ENCODE data around the gene YY1AP1.
A peak's percentile ranks its signal among the peaks of the same experiment; 100 is the strongest.
"Not testable (repeated sequence)": the region's sequence is repeated elsewhere in the genome, so short reads cannot be mapped to it uniquely, and the experiment has no call there.

The YY1AP1 gene

GRCh38 chr1:155715777-155716176 is 27.2 kb upstream of the YY1AP1 start:
- no peak for TF ChIP-seq MAX (IDR thresholded peaks at IDR 0.05; ENCODE audit: low read depth, low read length)
- TF ChIP-seq POLR2A (IDR thresholded peaks at IDR 0.05; ENCODE audit: extremely low read depth, insufficient read length), result no peak
- TF ChIP-seq MYC (IDR thresholded peaks at IDR 0.05; ENCODE audit: low read depth, low read length), result no peak
- TF ChIP-seq, protein P1, sequence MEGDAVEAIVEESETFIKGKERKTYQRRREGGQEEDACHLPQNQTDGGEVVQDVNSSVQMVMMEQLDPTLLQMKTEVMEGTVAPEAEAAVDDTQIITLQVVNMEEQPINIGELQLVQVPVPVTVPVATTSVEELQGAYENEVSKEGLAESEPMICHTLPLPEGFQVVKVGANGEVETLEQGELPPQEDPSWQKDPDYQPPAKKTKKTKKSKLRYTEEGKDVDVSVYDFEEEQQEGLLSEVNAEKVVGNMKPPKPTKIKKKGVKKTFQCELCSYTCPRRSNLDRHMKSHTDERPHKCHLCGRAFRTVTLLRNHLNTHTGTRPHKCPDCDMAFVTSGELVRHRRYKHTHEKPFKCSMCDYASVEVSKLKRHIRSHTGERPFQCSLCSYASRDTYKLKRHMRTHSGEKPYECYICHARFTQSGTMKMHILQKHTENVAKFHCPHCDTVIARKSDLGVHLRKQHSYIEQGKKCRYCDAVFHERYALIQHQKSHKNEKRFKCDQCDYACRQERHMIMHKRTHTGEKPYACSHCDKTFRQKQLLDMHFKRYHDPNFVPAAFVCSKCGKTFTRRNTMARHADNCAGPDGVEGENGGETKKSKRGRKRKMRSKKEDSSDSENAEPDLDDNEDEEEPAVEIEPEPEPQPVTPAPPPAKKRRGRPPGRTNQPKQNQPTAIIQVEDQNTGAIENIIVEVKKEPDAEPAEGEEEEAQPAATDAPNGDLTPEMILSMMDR (IDR thresholded peaks at IDR 0.05; ENCODE audit: low read depth, low read length), result no peak
- DNase-seq (ENCODE audit: low read depth), result no peak
- no peak overlapping the region for H3K4me3 ChIP-seq (ENCODE audit: low read depth, low read length)

DNA sequence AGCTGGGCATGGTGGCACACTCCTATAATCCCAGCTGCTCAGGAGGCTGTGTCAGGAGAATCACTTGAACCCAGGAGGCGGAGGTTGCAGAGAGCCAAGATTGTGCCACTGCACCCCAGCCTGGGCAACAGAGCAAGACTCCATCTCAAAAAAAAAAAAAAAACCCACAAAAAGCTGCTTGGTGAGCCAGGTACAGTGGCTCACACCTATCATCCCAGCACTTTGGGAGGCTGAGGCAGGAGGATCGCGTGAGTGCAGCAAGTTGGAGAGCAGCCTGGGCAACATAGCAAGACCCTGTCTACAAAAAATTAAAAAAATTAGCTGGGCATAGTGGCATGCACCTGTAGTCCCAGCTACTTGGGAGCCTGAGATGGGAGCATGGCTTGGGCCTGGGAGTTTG is 26.5 kb upstream of the YY1AP1 start:
- H3K4me3 ChIP-seq (ENCODE audit: low read depth, low read length); DNase-seq (ENCODE audit: low read depth): not testable (repeated sequence)

- no peak for DNase-seq (ENCODE audit: low read depth)
- no peak for TF ChIP-seq MYC (IDR thresholded peaks at IDR 0.05; ENCODE audit: low read depth, low read length)
- no peak for TF ChIP-seq POLR2A (IDR thresholded peaks at IDR 0.05; ENCODE audit: extremely low read depth, insufficient read length)
- TF ChIP-seq, protein P1 (IDR thresholded peaks at IDR 0.05; ENCODE audit: low read depth, low read length), result no peak
- TF ChIP-seq MAX (IDR thresholded peaks at IDR 0.05; ENCODE audit: low read depth, low read length), result no peak
- no peak overlapping the region for H3K4me3 ChIP-seq (ENCODE audit: low read depth, low read length)
Observed at GRCh38 chr1:155713075-155713474, 24.5 kb upstream of the YY1AP1 start.

DNA sequence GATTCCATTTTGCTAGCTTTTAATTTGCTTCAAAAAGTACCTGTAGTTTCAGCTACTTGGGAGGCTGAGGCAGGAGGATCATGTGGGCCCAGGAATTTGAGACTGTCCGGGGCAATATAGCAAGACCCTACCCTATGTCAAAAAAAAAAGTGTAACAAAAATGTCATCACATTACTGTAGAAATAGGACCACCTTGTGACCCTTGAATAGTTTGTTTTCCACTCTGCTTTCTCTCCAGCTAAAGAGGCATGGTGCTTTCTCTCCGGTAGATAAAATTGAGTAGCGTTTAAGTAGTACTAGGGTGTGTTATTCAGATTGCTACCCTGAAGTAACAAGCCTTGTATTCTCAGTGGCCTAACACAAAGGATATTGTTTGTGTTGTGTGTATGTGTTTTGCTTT is 24.1 kb upstream of the YY1AP1 start:
- DNase-seq (ENCODE audit: low read depth), result peak; percentile 15
- H3K4me3 ChIP-seq (ENCODE audit: low read depth, low read length), result not testable (repeated sequence)

DNA sequence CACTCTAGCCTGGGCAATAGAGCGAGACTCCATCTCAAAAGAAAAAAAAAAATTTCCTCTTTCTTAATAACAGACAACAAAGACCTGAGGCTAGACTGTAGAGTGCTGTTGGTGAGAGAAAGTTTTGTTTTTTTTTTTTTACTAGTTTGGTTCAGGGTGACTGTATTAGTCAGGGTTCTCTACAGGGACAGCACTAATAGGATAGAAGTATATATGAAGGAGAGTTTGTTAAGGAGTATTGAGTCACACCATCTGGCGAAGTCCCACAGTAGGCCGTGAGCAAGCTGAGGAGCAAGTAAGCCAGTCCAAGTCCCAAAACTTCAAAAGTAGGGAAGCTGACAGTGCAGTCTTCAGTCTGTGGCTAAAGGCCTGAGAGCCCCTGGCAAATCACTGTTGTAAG is 22.9 kb upstream of the YY1AP1 start:
- not testable (repeated sequence) for H3K4me3 ChIP-seq (ENCODE audit: low read depth, low read length); DNase-seq (ENCODE audit: low read depth)

- H3K4me3 ChIP-seq (ENCODE audit: low read depth, low read length), result no peak overlapping the region
- TF ChIP-seq MAX (IDR thresholded peaks at IDR 0.05; ENCODE audit: low read depth, low read length), result no peak
- TF ChIP-seq, protein P1 (IDR thresholded peaks at IDR 0.05; ENCODE audit: low read depth, low read length), result no peak
- no peak for TF ChIP-seq POLR2A (IDR thresholded peaks at IDR 0.05; ENCODE audit: extremely low read depth, insufficient read length)
- TF ChIP-seq MYC (IDR thresholded peaks at IDR 0.05; ENCODE audit: low read depth, low read length), result no peak
- DNase-seq (ENCODE audit: low read depth), result no peak
Observed at GRCh38 chr1:155709391-155709790, 20.8 kb upstream of the YY1AP1 start.

DNA sequence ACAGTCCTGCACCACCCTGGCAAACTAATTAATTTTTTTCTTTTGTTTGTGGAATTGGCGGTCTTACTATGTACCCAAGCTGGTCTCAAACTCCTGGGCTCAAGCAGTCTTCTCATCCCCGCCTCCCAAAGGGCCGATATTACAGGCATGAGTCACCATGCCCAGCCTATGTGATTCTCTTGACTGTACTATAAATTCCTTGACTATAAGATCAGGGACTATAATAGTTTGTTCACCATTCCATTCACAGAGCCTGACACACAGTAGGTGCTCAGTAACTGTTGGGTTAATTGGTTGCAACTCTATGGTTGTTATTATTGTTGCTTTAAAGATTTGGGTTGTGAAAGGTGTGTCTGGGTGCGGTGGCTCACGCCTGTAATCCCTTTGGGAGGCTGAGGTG is 17.6 kb upstream of the YY1AP1 start:
- TF ChIP-seq MAX (IDR thresholded peaks at IDR 0.05; ENCODE audit: low read depth, low read length), result no peak
- TF ChIP-seq, protein P1 (IDR thresholded peaks at IDR 0.05; ENCODE audit: low read depth, low read length), result no peak
- TF ChIP-seq MYC (IDR thresholded peaks at IDR 0.05; ENCODE audit: low read depth, low read length), result no peak
- TF ChIP-seq POLR2A (IDR thresholded peaks at IDR 0.05; ENCODE audit: extremely low read depth, insufficient read length), result no peak
- H3K4me3 ChIP-seq (ENCODE audit: low read depth, low read length), result no peak overlapping the region
- DNase-seq (ENCODE audit: low read depth), result peak; percentile 13

- not testable (repeated sequence) for DNase-seq (ENCODE audit: low read depth); H3K4me3 ChIP-seq (ENCODE audit: low read depth, low read length)
Observed at GRCh38 chr1:155704414-155704813, 15.8 kb upstream of the YY1AP1 start.
